Keratinocyte (primary cell): ENCODE measurements around the gene TMEM53. TPM values are rescaled to one million over a fixed set of nuclear protein-coding genes. Genes with fewer than 3 reads are reported as not detected.

Experiments used
- DNase-seq: peaks from one replicate; pipeline ENCODE4 v3.0.0-alpha.2; 2011; ENCODE audit warnings: low read depth, missing footprints, low spot score
- FAIRE-seq: peaks from 2 replicates; lab custom pipeline; 2011; peaks lifted over from hg19 to GRCh38; lab: Jason Lieb, UNC
- H2AFZ ChIP-seq: 2 replicates; pipeline ENCODE4 v1.6.0; 2012; ENCODE audit warnings: low read length, control low read depth, inconsistent platforms; ENCODE audit not compliant: control insufficient read depth
- H3K27ac ChIP-seq: 2 replicates; pipeline ENCODE4 v1.5.1; 2011; ENCODE audit warnings: low read length; ENCODE audit not compliant: control insufficient read depth, insufficient read depth
- H3K27me3 ChIP-seq: 3 replicates; pipeline ENCODE4 v1.6.0; 2011; ENCODE audit warnings: low read length; ENCODE audit not compliant: control insufficient read depth, insufficient read depth; ENCODE audit errors: extremely low read depth
- H3K36me3 ChIP-seq, 2 experiments: 2 replicates in 1 of 2; 3 replicates in 1 of 2; pipeline ENCODE4 v1.5.1; 2011; ENCODE audit warnings: low read length in 2 of 2, mild to moderate bottlenecking in 1 of 2; ENCODE audit not compliant: control insufficient read depth in 2 of 2, insufficient read depth in 2 of 2; ENCODE audit errors: extremely low read depth in 1 of 2
- H3K4me1 ChIP-seq: 3 replicates; pipeline ENCODE4 v1.5.1; 2011; ENCODE audit warnings: low read length; ENCODE audit not compliant: control insufficient read depth, insufficient read depth; ENCODE audit errors: extremely low read depth
- H3K4me2 ChIP-seq: 3 replicates; pipeline ENCODE4 v1.6.0; 2011; ENCODE audit warnings: low read depth, low read length; ENCODE audit not compliant: control insufficient read depth, insufficient read depth; ENCODE audit errors: extremely low read depth
- H3K4me3 ChIP-seq, 3 experiments: fragments of 200-600 bp in 1 of 3; sonication (generic) in 1 of 3; 2 replicates in 2 of 3; 3 replicates in 1 of 3; pipeline ENCODE4 v1.5.1; 2011 to 2016; ENCODE audit warnings: low read length in 3 of 3, mild to moderate bottlenecking in 3 of 3, control low read depth in 2 of 3, inconsistent platforms in 1 of 3, low read depth in 1 of 3, mixed read lengths in 1 of 3, mixed run types in 1 of 3, moderate library complexity in 1 of 3; ENCODE audit not compliant: control insufficient read depth in 2 of 3, insufficient read depth in 2 of 3; ENCODE audit errors: extremely low read depth in 1 of 3
- H3K79me2 ChIP-seq: 2 replicates; pipeline ENCODE4 v1.6.0; 2012; ENCODE audit warnings: low read length; ENCODE audit not compliant: control insufficient read depth, insufficient read depth
- H3K9ac ChIP-seq: 3 replicates; pipeline ENCODE4 v1.6.0; 2011; ENCODE audit warnings: low read length; ENCODE audit not compliant: control insufficient read depth, insufficient read depth; ENCODE audit errors: extremely low read depth
- H3K9me1 ChIP-seq: 3 replicates; pipeline ENCODE4 v1.6.0; 2011; ENCODE audit warnings: low read length; ENCODE audit not compliant: control insufficient read depth, insufficient read depth; ENCODE audit errors: extremely low read depth
- H3K9me3 ChIP-seq: 2 replicates; pipeline ENCODE4 v1.5.1; 2012; ENCODE audit warnings: low read depth, low read length; ENCODE audit not compliant: control insufficient read depth
- H4K20me1 ChIP-seq: 3 replicates; pipeline ENCODE4 v1.6.0; 2011; ENCODE audit warnings: low read length; ENCODE audit not compliant: control insufficient read depth, insufficient read depth; ENCODE audit errors: extremely low read depth
- EZH2 ChIP-seq: IDR thresholded peaks from one replicate; pipeline ENCODE4 v1.6.1; 2012; ENCODE audit warnings: inconsistent platforms, mild to moderate bottlenecking, low read length, moderate library complexity
- dilution Hi-C: fragments of 300-500 bp; cut with MboI; formaldehyde crosslinking; loops from one replicate; pipeline ENCODE4 v1.7.0; 2020; ENCODE audit warnings: low sequenced_read_pairs; ENCODE audit not compliant: extremely low pct_ligation_motif_present
- polyA plus RNA-seq, 5 experiments: library from polyadenylated mRNA; depleted of rRNA in 3 of 5; stranded (reverse) in 3 of 5; stranded (forward) in 1 of 5; unstranded in 1 of 5; fragments of >200 nt; gene quantifications; 1 replicate in 1 of 5; 2 replicates in 3 of 5; 3 replicates in 1 of 5; pipeline versions ENCODE4 v1.2.1 to v1.2.3, GENCODE V29; 2011 to 2012; ENCODE audit warnings: missing spikeins in 2 of 5, low read depth in 1 of 5, low replicate concordance in 1 of 5
- TF ChIP-seq, protein P1 (sequence below), 3 experiments: IDR thresholded peaks in 1 of 3; conservative IDR thresholded peaks in 1 of 3; optimal IDR thresholded peaks in 1 of 3; 2 replicates in 2 of 3; 3 replicates in 1 of 3; pipeline versions ENCODE3 to v1.5.1; 2011; ENCODE audit warnings: low read length in 3 of 3, mild to moderate bottlenecking in 3 of 3, moderate library complexity in 2 of 3, control low read depth in 1 of 3, inconsistent platforms in 1 of 3; ENCODE audit not compliant: insufficient read depth in 2 of 3; ENCODE audit errors: extremely low read depth in 1 of 3

Gene TMEM53
- polyA plus RNA-seq, 1 donor (not counting 4 experiments of a cell fraction or from before 2014, with no cell fraction given) = 5.6 TPM

DNA sequence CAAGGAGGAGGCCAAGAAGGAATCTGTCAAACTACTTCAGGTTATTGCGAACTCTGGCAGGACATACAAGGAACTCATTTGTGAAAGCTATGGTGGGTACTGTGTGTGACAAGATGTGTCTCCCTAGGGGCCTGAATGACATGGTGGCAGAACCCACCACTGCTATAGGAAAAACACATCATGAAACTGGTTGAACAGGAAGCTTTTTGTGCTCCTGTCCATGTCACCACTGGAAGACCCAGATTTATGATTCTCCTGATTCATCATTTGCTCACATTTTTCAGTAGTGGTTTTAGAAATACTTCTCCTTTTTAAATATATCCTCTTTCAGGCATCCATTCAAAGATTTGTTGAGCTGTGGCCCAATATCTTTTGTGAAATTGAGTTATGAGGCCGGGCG lies 23.9 kb upstream of the TMEM53 start:
- H3K27me3 ChIP-seq = peaks cover 7% of the 10 kb centered on the region
- no peaks in the 10 kb centered on the region for H3K9me1 ChIP-seq
- H3K36me3 ChIP-seq = no peaks in the 10 kb centered on the region
- no peak for TF ChIP-seq EZH2
- TF ChIP-seq, protein P1, sequence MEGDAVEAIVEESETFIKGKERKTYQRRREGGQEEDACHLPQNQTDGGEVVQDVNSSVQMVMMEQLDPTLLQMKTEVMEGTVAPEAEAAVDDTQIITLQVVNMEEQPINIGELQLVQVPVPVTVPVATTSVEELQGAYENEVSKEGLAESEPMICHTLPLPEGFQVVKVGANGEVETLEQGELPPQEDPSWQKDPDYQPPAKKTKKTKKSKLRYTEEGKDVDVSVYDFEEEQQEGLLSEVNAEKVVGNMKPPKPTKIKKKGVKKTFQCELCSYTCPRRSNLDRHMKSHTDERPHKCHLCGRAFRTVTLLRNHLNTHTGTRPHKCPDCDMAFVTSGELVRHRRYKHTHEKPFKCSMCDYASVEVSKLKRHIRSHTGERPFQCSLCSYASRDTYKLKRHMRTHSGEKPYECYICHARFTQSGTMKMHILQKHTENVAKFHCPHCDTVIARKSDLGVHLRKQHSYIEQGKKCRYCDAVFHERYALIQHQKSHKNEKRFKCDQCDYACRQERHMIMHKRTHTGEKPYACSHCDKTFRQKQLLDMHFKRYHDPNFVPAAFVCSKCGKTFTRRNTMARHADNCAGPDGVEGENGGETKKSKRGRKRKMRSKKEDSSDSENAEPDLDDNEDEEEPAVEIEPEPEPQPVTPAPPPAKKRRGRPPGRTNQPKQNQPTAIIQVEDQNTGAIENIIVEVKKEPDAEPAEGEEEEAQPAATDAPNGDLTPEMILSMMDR (optimal IDR thresholded peaks at IDR 0.05 in 1 of 3, IDR thresholded peaks at IDR 0.05 in 1 of 3, conservative IDR thresholded peaks at IDR 0.05 in 1 of 3; ENCODE audit: extremely low read depth in 1 of 3, insufficient read depth in 2 of 3, low read length in 3 of 3) = no peak
- FAIRE-seq (no peak), DNase-seq (no peak)
- H3K27ac ChIP-seq = no peak overlapping the region
- H3K4me1 ChIP-seq = no peaks in the 10 kb centered on the region
- no peaks in the 10 kb centered on the region for H3K9me3 ChIP-seq
- dilution Hi-C loops = no loop called here
- no peak overlapping the region for H3K9ac ChIP-seq
- no peaks in the 10 kb centered on the region for H4K20me1 ChIP-seq
- no peak overlapping the region for H3K4me2 ChIP-seq
- H3K79me2 ChIP-seq = no peaks in the 10 kb centered on the region
- no peak overlapping the region for H3K4me3 ChIP-seq
- no peak overlapping the region for H2AFZ ChIP-seq

DNA sequence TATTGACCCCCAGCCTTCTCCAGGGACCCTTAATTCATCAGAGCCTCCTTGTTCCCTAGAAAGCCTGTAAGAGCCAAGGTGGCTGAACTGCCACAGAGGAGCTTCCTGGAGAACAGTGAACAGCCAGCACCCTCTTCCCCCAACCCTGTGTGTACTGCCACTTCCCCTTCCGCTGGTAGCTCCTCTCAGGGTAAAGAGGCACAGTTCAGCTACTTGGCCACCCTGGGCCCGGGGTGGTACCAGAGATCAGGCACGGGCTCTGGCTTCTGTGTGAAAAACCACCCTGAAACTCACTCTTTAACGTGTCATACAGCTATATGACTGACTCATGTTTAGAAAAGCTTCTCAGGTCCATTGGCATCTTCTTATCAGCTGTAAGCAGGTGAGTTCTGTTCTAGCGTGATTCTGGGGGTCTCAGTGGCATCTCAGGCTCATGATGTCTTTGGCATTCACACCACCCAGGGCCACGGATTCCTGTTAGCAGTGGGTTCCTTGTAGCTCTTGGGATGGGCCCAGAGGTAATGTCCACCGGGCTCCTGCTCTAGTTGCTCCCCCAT lies 22.6 kb upstream of the TMEM53 start:
- H3K9me3 ChIP-seq = no peaks in the 10 kb centered on the region
- H4K20me1 ChIP-seq = no peaks in the 10 kb centered on the region
- H3K4me1 ChIP-seq = no peaks in the 10 kb centered on the region
- no peak overlapping the region for H3K9ac ChIP-seq
- H3K9me1 ChIP-seq = no peaks in the 10 kb centered on the region
- dilution Hi-C loops = no loop called here
- H3K36me3 ChIP-seq = no peaks in the 10 kb centered on the region
- H3K79me2 ChIP-seq = no peaks in the 10 kb centered on the region
- H3K4me3 ChIP-seq = no peak overlapping the region
- no peak overlapping the region for H3K27ac ChIP-seq
- no peak for FAIRE-seq
- H3K27me3 ChIP-seq = peaks cover 7% of the 10 kb centered on the region
- H2AFZ ChIP-seq = no peak overlapping the region
- H3K4me2 ChIP-seq = no peak overlapping the region
- no peak for TF ChIP-seq EZH2
- TF ChIP-seq, protein P1 (optimal IDR thresholded peaks at IDR 0.05 in 1 of 3, IDR thresholded peaks at IDR 0.05 in 1 of 3, conservative IDR thresholded peaks at IDR 0.05 in 1 of 3; ENCODE audit: extremely low read depth in 1 of 3, insufficient read depth in 2 of 3, low read length in 3 of 3) = no peak
- DNase-seq = no peak
